ENCODE measurements around the gene VIPR2. TPM values are rescaled to one million over a fixed set of nuclear protein-coding genes. Genes with fewer than 3 reads are reported as not detected.

Gene VIPR2
- total RNA-seq, 1 donor = not detected

GRCh38 chr7:159068488-159068811 is 76.2 kb downstream of the VIPR2 start:
- H3K4me3 ChIP-seq (ENCODE audit: low read depth, low read length) = no peak overlapping the region
- peak; percentile 1 for DNase-seq (ENCODE audit: low read depth)
- TF ChIP-seq, protein P1, sequence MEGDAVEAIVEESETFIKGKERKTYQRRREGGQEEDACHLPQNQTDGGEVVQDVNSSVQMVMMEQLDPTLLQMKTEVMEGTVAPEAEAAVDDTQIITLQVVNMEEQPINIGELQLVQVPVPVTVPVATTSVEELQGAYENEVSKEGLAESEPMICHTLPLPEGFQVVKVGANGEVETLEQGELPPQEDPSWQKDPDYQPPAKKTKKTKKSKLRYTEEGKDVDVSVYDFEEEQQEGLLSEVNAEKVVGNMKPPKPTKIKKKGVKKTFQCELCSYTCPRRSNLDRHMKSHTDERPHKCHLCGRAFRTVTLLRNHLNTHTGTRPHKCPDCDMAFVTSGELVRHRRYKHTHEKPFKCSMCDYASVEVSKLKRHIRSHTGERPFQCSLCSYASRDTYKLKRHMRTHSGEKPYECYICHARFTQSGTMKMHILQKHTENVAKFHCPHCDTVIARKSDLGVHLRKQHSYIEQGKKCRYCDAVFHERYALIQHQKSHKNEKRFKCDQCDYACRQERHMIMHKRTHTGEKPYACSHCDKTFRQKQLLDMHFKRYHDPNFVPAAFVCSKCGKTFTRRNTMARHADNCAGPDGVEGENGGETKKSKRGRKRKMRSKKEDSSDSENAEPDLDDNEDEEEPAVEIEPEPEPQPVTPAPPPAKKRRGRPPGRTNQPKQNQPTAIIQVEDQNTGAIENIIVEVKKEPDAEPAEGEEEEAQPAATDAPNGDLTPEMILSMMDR (IDR thresholded peaks at IDR 0.05; ENCODE audit: insufficient read depth, low read depth, low read length) = no peak

- no peak overlapping the region for H3K4me3 ChIP-seq (ENCODE audit: low read depth, low read length)
- no peak for DNase-seq (ENCODE audit: low read depth)
- TF ChIP-seq, protein P1 (IDR thresholded peaks at IDR 0.05; ENCODE audit: insufficient read depth, low read depth, low read length) = no peak
These were observed 76.8 kb downstream of the VIPR2 start for GRCh38 chr7:159067576-159068487.

- DNase-seq (ENCODE audit: low read depth) = no peak
- TF ChIP-seq, protein P1 (IDR thresholded peaks at IDR 0.05; ENCODE audit: insufficient read depth, low read depth, low read length) = no peak
These were observed 77.7 kb downstream of the VIPR2 start for GRCh38 chr7:159066816-159067575.

GRCh38 chr7:159065852-159066480 is 78.7 kb downstream of the VIPR2 start:
- no peak for DNase-seq (ENCODE audit: low read depth)
- TF ChIP-seq, protein P1 (IDR thresholded peaks at IDR 0.05; ENCODE audit: insufficient read depth, low read depth, low read length) = no peak
- H3K4me3 ChIP-seq (ENCODE audit: low read depth, low read length) = no peak overlapping the region

More at GRCh38 chr7:159066816-159067575, 77.7 kb downstream of the VIPR2 start:
- H3K4me3 ChIP-seq (ENCODE audit: low read depth, low read length) = no peak overlapping the region

DNA sequence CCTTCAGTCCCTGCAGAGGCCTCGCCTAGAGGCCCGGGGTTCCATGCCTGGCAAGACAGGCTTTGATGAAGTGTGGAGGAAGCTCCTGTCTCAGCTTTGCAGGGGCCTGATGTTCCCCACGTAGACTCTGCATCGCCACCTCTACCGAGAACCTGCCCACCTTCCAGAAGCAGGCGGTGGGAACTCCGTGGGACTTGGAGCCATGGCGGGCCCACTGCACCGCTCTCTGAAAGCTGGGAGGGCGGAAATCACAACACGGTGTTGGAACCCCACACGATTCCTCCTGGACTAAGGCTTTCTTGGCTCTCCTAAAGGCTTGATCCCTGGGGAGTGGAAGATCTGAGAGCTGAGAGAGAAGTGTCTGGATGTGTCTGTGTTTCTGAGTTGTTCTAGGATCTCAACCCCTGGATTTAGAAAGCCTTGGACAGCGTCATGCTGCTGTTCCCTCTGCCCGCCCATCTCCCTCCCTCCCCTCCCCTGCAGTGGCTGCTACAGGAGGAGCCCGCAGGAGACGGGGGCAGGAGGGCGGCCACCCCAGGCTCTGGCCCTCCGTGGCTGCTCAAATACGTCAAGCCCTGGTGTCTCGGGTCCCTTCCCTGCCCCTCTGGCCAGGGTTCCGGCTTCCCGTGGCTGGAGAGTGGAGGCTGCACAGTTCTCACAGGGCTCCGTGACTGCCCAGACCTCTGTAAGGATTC is 79.7 kb downstream of the VIPR2 start:
- TF ChIP-seq, protein P1 (IDR thresholded peaks at IDR 0.05; ENCODE audit: insufficient read depth, low read depth, low read length) = no peak
- no peak overlapping the region for H3K4me3 ChIP-seq (ENCODE audit: low read depth, low read length)
- DNase-seq (ENCODE audit: low read depth) = no peak

GRCh38 chr7:159064121-159064815 is 80.4 kb downstream of the VIPR2 start:
- H3K4me3 ChIP-seq (ENCODE audit: low read depth, low read length) = no peak overlapping the region
- TF ChIP-seq, protein P1 (IDR thresholded peaks at IDR 0.05; ENCODE audit: insufficient read depth, low read depth, low read length) = no peak
- DNase-seq (ENCODE audit: low read depth) = no peak

All from fibroblast of villous mesenchyme (primary cell).